Frontal cortex (tissue), 4 donors: ENCODE data around the gene SDF4. TPM values are rescaled to one million over a fixed set of nuclear protein-coding genes. Genes with fewer than 3 reads are reported as not detected.

Experiments used
- DNase-seq, 2 donors: peaks; one replicate each; pipeline ENCODE4 v3.0.0; 2012; ENCODE audit warnings: low spot score in 2 of 2
- FAIRE-seq: peaks from 2 replicates; lab custom pipeline; 2012; peaks lifted over from hg19 to GRCh38; lab: Jason Lieb, UNC
- total RNA-seq: library from RNA; depleted of rRNA; stranded (reverse); fragments of >200 nt; gene quantifications from one replicate; pipeline ENCODE4 v1.2.3, GENCODE V29; 2014
- donor health status: control.
- donor health status: control.
- donor health status: control.

SDF4 gene
- 22.8 TPM for total RNA-seq

DNA sequence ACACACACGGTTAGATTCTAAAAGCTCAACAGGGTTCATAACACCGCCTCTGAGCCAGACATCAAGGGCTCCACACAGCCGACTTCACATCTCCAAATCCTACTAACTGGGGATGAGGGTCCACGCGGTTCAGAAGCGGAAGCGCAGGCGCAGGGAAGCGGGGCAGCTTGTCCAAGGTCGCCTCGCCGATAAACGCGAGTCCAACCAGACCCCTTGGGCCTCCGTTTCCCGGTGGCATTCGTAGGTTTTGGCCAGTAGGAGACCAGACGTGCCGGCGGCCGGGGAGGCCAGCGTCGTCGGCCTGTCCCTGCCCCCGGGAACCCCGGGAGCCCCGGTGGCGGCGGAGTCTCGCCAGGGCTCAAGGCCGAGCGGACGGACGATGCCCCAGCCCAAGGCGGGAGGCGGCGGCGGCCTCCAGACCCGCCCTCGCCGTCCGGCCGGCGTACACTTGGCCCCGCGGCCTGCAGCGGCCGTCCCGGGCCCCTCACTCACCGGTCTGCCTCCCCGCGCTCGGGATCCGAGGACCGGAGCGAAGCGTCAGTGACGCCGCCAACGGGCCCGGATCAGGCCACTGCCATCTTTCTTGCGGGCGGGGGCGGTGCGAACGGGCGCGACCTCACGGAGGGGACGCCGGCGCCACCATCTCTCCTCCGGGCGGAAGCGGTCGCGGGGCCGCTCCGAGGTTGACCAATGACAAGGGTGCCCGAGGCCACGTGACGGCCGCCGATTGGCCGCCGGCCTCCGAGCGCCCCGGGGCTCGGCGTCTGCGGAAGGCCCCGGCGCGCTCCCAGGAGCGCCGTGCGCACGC lies at the start of gene SDF4:
TSS of gene SDF4 (minus strand) at position 602 of the 808 bp plus-strand sequence. CDS start 3,229 bp downstream, outside the sequence.
- FAIRE-seq, result no peak
- DNase-seq, result peak; percentile 100

- FAIRE-seq (no peak), DNase-seq (no peak)
Observed at GRCh38 chr1:1280782-1281481, 49.1 kb upstream of the SDF4 start.

DNA sequence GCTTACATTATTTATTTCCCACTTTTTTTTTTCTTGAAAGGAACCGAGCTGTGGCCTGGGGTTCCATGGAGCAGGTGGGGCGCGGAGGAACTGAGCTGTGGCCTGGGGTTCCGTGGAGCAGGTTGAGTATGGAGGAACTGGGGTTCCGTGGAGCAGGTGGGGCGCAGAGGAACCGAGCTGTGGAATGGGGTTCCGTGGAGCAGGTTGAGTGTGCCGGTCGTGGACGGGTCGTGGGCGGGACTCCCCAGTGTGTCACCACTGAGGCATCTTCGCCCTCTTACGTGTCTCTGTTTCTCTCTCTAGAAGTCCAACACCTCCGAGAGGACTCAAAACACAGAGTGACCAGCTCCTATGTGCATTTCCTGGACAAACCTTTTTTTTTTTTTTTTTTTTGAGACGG lies 47.2 kb upstream of the SDF4 start:
- no peak for DNase-seq
- no peak for FAIRE-seq

GRCh38 chr1:1278620-1279019 lies 46.8 kb upstream of the SDF4 start:
- DNase-seq (no peak), FAIRE-seq (no peak)

GRCh38 chr1:1275836-1276235 lies 44.0 kb upstream of the SDF4 start:
- FAIRE-seq (no peak), DNase-seq (no peak)

GRCh38 chr1:1274931-1275431 lies 43.2 kb upstream of the SDF4 start:
- FAIRE-seq (no peak), DNase-seq (no peak)

DNA sequence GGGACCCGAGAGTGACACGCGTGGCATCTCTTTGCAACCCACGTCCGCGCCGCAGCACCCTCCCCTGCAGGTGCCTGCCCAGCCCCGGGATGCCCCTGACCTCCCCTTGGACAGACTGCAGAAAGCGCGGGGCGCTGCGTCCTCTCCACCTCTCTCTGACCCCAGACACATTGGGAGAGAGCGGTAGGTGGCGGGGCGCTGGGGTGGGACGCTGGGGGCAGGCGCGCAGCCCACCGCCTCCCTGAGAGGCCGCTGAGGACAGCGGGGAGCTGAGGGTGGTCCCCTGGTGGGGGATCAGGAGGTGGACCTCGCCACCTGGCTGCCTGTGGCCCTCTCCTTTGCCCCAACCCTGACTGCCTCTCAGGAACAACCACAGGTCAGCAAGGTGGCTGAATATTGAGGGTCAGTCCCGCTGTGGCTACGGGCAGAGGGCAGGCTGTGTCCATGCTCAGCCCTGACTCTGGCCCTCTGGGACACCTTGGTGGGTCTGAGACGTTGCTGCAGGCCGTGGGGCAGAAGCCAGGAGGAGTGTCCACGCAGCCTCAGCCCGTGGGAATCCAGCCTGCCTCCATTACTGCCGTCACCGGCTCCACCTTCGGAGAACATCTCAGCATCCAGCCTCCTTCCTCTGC lies 42.6 kb upstream of the SDF4 start:
- no peak for DNase-seq

DNA sequence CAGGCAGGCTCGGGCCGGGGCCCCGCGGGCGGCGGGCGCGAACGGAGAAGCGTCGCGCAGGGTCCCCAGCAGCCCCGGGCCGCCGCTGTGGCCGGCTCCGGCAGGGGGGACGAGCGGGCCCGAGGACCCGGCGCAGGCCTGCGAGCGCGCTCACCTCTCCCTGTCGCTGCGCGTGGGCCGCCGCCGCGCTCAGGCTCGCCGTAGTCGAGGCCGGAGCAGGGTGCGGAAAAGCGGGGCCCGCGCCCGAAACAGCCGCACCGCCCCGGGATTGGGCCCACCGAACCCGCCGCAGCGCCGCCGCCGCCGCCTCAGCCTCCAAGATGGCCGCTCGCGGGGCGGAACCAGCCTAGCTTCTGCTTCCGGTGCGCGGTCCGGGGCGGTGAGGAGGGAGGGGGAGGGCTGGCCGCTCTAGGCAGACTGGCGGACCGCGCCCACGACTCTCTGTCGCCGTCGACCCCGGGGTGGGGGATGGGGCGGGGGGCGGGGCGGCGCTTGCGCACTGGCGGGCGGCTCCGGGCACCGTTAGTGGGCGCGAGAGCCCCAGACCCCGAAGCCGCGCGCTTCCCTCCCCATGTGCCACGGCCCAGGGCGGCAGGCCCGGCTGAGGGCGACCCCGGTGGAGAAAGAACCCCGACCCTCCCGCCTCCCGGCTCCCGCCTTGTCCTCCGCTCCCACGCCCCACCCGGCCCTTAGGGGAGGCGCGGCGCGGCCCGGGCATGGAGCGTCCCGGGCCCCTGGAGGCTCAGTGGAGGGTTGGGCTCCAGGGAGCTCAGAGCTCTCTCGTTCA lies 41.9 kb upstream of the SDF4 start, which contains the start of gene UBE2J2:
TSS of gene UBE2J2 (minus strand) at position 343 of the 787 bp plus-strand sequence. CDS start 5,862 bp downstream, outside the sequence.
- FAIRE-seq (no peak), DNase-seq (peak; percentile 99 to 100)

More for the DNA sequence above, 42.6 kb upstream of the SDF4 start:
- FAIRE-seq, result no peak

DNA sequence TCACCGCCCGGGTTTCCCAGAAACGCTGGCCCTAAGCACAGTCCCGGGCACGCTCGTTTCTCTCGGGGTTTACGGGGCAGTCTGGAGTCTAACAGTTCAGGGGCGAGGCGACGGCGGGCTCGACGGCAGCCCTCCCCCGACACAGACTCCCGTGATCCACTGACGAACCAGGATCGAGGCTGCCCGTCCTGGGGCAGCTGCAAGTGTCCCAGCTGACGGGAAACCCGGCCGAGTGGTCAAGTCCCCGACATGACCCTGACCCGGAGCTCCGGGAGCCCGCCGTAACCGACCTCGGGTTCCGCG lies 41.4 kb upstream of the SDF4 start:
- no peak for FAIRE-seq
- no peak for DNase-seq

- no peak for FAIRE-seq
- DNase-seq, result no peak
Observed at GRCh38 chr1:1272341-1273208, 40.8 kb upstream of the SDF4 start.

DNA sequence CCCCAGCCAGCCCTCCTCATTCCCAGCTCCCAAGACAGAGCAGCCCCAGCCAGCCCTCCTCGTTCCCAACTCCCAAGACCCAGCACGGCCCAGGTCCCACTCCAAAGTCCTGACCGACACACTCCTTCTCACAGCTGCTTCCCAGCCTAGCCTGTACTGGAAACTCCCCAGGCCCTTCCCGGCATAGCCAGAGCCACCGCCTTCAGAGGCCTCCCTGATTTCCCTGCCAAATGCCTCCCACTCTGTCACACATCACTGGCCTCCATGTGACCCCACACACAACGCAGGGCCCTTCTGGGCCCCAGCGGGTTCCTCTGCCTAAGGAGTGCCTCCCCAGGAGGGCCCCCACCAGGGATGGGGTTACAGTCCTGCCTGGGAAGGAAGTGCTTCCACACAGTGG lies 39.0 kb upstream of the SDF4 start:
- FAIRE-seq (no peak), DNase-seq (no peak)

GRCh38 chr1:1268284-1268682 lies 36.5 kb upstream of the SDF4 start:
- no peak for DNase-seq
- FAIRE-seq, result no peak

GRCh38 chr1:1267488-1268283 lies 35.9 kb upstream of the SDF4 start:
- DNase-seq, result no peak
- no peak for FAIRE-seq

GRCh38 chr1:1264868-1265272 lies 33.1 kb upstream of the SDF4 start:
- FAIRE-seq (no peak), DNase-seq (no peak)

DNA sequence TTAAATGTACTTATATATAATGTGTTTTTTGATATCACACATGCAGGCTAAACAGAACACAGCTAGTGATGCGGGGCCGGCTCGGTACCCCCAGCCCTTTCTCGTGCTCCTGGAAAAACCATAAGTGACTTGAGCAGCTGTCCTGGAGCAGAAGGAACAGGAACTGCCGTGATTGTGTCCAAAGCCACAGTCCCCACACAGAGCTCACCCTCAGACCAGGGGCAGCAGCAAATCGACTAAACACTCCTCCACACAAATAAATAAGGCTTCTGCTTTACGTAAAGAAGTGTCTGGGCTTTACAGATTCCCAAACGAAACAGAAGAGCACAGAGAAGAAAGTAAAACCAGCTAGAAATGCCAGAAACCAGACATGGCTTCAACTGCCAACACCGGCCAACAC lies 32.2 kb upstream of the SDF4 start:
- DNase-seq (no peak), FAIRE-seq (no peak)

GRCh38 chr1:1262758-1263157 lies 31.0 kb upstream of the SDF4 start:
- FAIRE-seq (no peak), DNase-seq (no peak)

DNA sequence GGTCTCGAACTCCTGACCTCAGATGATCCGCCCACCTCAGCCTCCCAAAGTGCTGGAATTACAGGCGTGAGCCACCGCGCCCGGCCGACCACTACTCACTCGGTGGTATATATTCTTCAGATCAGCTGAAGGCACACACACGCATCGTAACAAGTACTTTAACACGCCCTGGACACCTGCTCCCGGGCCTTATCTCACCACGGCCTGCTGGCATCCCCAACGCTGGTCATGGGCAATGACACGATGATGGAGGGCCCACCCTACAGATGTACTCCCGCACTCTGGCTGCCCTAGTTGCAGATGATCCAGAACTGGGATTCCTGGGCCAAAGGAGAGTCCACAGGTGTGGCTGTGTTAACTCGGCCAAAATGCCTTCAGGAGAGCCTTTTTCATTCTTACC lies 30.3 kb upstream of the SDF4 start:
- FAIRE-seq (no peak), DNase-seq (no peak)

- no peak for FAIRE-seq
Observed at GRCh38 chr1:1260843-1261560, 29.2 kb upstream of the SDF4 start.

More at GRCh38 chr1:1260843-1261560, 29.2 kb upstream of the SDF4 start:
- no peak for DNase-seq
